GM18519 (cell line): ENCODE data around the gene BTF3.

Source experiments
- ATAC-seq: cut with Tn5 transposase; IDR thresholded peaks from one replicate; pipeline ENCODE4 v1.9.1; 2021; ENCODE audit warnings: mild to moderate bottlenecking, moderate library complexity; ENCODE audit not compliant: unreplicated experiment, low FRiP score

The BTF3 gene

DNA sequence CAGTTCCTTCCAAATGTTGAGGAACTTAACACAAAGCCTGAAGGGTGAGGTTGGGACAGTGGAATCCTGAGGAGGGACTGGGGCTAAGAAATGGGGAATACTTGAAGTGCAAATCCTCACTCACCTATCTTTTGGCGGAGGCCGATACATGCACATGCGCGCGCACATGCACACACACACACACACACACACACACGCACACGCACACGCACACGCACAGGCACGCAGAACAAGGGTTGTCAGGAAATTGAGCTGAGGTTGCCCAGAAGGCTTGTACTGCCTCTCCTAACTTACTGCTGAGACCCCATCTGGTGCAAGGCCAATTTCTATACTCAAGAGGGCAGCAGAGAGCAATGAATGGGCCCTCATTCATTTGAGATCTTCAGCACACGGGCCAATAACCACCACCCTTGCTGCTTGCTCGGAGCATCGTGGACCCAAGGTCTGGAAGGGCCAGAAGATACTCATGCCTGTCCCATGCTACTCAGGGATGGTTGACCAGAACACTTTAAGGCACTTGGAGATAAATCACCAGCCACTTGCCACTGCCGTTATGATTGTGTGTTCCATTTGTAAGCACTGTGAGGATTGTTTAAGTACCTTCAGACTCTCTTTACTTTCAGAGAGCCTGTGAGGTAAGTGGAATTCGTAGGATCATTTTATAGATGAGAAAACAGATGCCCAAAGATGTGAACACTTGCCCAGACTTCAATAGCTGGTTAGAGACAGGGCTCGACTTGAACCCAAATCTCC lies 21.5 kb downstream of the BTF3 start:
- ATAC-seq: peak; percentile 81

DNA sequence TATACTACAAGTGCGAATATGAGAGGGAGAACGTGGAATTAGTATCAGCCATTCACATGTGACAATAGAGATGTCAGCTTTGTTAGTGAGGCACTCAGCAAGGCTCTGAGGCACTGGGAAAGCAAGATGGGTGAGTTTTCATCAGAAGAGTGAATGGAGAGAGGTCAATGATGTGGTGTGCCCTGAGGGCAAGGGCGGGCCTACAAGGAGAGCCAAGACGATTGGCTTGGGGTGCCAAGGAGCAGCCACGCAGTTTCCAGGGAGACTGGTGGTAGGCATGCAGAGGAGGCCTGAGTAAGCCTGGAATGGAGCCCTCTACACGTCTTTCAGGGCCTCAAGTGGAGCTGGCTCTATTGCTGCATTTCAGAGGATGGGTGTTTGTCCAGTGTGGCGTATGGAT lies 24.7 kb downstream of the BTF3 start:
- ATAC-seq: no peak

DNA sequence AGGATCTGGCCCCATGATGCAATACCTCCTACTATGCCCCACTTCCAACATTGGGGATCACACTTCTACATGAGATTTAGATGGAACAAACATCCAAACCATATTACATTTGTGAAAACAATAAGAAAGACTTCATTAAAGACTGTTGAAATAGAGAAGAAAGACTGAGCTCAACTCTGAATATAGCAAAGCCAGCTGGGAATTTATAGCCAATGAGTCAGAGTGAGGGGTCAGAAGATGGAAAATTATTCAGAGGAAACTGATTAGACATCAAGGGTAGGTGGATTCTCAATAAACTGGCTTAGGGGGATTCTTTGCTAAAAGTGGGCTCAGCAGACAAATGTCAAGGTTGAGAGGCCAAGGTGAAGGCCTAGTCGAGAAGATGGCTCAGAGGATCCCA lies 25.6 kb downstream of the BTF3 start:
- no peak for ATAC-seq

DNA sequence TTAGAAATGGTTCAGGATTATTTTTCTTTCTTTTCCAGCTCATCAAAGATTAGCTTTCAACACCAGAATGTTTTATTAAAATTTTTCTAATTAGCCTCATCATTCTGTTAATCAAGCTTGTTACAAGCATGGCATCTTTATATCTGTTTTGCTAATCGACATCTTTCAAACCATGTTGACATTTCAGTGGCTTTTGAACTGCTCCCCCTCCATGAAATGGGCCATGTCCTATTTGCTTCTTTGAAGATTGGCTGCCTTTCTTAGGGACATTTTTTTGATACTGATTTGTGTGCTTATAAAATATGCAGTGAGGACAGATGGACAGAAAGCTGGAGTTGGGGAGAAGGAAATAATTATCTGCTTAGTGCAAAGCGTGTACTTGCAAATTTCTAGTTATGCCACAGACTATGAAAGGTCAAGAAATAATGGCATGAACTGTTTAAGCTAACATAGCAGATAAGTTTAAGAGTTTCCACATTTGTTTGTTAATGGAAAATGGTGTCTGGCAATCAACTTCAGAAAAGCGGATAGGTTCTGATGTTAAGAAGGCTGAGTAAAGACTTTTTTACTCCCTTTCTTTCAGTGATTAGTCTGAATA lies 27.5 kb downstream of the BTF3 start:
- no peak for ATAC-seq

DNA sequence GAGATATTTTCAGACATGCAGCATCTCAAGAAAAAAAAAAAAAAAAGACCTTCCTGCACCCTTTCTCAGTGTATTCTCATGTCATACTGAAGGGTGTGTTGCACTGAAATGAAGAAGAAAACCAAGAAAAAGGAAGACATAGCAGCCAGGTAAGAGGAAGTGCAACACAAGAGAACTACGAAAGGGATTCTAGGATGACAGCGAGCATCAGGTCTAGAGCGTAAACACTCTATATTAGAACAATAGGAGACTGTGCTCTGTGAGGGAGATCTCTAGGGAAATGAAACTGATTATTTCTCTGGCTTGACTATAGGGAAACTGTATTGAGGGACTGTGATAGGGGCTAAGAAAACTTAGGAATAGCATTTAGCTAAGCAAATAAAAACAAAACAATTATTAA lies 30.0 kb downstream of the BTF3 start:
- ATAC-seq: no peak

DNA sequence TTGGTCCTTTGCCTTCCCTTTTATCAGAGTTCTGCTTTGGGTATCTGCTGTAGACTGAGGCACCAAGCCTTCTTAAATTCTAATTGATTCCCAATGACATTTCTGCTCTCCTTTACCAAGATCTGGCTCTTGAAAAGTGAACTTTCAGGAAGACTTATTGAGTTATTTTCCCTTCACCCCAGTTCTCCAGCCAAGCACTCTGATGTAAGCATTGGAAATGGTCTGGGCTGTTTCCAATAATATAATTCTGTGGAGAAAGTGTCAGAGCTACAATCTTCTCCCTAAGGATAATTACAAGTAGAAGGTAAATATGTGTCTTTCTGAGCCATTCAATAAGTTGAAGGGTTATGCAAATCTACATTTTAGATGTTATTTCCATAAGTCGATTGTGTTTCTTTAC lies 30.8 kb downstream of the BTF3 start:
- no peak for ATAC-seq

DNA sequence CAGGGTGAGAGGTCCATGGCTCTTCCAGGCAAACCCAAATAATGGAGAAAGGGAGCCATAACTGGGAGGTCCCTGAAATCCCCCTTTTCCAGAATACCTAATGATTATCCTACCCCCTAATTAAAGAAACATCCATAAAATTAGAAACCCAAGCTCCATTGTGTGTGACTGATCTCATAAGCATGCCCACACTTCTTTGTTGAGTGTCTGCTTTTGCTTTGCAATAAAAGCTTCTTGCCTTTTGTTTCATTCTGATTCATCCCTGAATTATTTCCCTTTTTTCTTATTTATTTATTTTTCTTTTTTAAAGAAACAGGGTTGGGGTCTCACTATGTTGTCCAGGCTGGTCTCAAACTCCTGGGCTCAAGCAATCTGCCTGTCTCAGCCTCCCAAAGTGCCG lies 33.1 kb downstream of the BTF3 start:
- no peak for ATAC-seq

DNA sequence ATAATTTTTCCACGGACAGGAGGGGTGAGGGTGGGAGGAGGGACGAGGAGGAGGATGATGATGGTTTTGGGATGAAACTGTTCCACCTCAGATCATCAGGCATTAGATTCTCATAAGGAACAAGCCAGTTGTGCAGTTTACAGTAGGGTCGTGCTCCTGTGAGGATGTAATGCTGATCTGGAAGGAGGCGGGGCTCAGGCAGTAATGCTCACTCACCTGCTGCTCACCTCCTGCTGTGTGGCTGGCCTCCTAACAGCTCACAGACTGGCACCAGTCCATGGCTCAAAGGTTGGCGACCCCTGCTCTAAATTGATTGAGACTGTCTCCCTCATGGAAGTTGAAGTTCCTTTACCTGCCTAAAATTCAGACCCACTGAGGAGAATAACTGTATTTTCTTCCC lies 34.0 kb downstream of the BTF3 start:
- no peak for ATAC-seq

DNA sequence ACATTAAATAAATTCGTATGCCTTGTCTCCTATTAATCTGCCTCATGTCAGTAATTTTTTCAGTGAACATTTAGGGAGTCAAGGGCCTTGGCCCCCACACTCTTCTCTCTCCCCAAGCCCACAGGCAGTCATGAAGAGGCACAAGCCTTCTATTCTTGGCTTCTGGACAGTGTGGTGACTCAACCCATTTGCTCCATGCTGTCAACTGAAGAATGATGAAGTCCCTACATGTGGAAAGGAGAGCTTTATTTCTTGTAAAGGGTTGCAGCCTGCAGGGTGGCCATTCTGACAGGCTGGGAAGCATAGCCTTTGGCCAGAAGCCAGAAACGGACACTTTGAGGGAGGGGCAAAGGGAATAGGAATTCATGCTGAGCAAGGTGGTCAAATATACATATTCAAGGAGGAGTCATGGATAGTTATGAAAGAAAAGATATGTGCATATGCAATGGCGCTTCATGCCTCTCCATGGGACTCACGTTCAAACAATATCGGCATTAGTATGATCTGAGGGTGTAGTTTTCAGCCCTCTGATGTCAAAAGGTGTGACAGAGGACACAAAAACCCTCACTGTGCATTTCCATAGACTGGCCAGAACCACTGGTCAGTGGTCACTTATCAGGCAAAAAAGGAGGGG lies 35.9 kb downstream of the BTF3 start:
- no peak for ATAC-seq

DNA sequence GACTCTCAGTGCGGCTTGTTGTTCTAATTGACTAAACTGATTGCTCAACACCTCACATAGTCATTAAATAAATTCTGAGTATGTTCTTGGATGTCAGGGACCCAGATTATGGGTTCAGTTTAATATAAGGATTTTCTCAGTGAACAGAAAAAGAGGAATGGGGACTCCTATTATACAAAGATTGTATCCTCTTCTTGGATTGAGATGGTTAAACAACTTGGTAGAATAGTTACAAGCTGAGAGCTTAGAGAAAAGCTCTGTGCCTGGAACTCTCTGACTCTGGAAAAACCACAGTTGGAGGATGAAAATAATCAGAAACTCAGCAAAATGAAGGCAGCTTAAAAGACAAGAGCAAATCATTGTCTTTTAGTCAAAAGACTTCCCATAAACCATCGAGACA lies 36.7 kb downstream of the BTF3 start:
- no peak for ATAC-seq

DNA sequence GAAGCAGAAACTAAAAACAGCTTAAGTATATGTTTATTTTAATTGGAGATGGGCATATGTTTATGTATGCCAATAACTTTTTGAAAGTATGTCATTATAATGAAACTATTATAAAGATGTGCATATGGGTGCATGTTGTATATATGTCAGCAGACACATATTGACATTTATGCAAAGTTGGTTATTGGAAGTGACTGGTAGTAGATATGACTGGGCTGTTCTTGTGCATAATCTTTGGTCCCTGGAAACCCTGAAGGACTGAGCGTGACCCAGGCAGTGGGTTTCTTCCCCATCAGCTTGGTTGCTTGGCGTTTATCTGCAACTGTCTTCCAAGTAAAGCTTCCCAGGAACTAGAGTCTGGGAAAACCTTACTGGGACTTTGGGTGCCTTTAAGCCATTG lies 41.5 kb downstream of the BTF3 start:
- ATAC-seq: no peak

DNA sequence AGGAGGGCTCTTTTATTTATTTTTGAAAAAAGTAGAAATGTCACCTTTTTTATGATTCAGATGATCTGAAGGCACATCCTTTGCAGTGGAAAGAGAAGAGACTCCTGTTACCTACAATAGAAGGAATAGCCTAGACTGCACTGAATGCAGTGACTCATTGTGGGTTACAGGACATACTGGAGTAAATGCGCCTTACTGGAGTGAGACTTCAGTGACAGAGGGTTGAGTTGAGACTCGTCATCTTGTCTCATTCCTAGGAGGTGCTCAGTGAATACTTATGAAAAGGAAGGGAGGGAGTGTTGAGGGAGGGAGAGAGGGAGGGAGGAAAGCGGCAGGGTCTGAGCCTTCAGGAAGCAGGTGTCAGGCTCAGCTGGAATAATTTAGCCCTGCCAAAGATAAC lies 42.0 kb downstream of the BTF3 start:
- no peak for ATAC-seq

DNA sequence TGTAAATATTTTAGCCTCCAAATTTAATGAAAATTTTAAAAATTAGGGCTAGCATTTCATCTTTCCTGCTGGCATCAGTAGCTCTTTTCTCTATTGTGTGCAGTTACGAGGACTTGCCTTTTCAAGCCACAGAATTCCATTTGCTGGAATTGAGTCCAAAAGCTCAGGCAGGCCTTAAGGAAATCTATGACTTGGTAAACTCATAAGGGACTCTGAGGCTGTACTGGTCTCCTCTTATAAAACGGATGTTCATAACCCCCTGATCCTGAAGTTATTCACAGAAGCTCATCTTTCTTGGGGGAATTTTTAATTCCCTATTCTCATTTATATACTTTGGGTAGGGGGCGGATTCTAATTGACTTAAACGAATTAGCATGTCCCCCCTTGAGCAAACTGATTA lies 43.8 kb downstream of the BTF3 start:
- ATAC-seq: no peak

DNA sequence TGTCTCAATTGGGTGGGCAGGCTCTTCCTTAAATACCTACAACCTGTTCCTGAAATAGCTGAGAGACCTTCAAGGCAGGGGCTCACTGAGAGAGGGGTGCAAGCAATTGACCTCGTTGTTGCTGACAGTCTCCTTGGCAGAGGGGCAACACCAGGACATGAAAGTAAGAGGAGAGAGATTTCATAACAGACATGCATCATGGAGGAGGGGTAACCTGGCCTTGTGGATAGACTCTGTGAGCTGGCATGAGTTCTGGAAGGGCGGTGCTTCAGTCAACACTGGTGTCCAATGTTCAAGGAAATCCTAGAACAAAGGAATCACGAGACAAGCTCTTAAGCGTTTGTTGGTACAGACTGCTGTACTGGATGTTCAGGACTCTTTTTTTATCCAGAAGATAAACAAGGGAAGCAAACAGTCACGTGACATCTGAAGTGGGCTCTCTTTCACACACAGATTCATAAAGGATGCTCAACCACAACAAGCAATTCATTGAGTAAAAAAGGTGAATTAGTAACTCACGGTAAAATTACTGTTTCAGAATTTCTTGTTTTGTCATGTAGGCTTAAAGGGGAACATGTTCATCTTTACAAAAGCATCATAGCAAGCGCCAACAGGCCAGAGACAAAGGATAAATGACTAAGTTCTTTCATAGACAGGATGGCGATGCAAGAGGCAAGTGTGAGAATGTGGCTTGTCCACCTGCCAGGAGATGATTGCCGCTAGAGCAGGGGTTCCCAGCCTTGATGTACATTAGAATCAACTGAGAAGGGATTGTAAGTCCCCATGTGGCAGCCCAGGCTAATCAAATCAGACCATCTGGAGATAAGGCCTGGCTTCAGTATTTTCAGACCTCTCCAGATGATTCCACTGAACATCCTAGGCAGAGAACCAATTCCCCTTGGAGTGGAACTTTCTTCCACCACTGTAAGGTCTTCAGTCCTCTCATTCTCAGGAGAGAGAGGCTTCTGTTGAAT lies 46.5 kb downstream of the BTF3 start:
- no peak for ATAC-seq

DNA sequence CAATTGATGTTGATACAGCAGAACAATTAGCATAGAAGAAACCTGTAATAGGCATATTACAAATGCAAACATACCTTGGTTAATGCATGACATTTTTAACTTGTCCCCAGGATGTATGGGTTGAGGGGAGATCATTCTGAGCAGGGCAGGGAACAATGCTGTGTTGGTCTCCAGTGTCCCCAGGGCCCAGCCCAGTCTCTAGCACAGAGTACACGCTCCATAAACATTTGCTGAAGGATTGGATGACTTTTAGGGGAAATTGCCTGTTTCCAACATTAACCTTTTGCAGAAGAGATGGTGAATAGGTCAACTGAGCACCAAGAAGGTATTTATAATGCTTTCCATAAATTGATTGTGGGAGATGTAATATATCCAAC lies 47.1 kb downstream of the BTF3 start:
- no peak for ATAC-seq

DNA sequence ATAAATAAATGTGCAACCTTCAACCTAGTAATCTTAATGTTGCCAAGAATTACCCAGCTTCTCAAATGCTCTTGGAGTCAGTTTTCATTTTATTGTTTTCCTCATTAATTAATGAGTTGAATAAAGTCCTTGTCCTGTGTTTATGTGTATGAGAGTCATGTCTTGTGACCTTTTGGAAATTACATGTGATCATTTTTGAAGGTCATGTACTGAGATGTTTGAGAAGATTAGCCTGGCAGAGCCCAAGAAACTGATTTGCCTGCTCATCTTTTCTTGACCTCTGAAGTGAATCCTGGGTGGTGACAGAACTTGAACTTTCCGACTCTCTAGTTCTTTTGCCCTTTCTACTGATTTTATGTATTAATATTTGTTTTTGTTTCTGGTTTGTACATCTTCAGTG lies 51.8 kb downstream of the BTF3 start:
- no peak for ATAC-seq

DNA sequence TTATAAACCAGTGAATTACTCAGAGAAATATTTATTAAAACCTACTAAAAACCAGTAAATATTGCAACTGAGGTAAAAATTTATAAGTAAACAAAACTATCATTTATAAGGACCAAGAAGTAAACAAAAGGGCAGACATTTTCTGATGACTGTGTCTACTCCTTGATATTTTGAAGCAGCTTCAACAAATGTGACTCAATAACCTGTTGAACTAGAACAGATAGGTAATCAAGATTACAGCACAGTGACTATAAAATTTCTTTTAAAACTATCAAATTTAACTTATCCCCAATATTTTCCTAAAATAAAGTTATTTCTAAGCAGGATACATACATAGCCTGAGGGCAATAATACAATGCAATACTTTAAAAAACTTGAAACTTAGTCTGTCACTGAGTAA lies 54.4 kb downstream of the BTF3 start:
- ATAC-seq: no peak
